ENCODE data around the gene CDH13.

- TF ChIP-seq, protein P1, sequence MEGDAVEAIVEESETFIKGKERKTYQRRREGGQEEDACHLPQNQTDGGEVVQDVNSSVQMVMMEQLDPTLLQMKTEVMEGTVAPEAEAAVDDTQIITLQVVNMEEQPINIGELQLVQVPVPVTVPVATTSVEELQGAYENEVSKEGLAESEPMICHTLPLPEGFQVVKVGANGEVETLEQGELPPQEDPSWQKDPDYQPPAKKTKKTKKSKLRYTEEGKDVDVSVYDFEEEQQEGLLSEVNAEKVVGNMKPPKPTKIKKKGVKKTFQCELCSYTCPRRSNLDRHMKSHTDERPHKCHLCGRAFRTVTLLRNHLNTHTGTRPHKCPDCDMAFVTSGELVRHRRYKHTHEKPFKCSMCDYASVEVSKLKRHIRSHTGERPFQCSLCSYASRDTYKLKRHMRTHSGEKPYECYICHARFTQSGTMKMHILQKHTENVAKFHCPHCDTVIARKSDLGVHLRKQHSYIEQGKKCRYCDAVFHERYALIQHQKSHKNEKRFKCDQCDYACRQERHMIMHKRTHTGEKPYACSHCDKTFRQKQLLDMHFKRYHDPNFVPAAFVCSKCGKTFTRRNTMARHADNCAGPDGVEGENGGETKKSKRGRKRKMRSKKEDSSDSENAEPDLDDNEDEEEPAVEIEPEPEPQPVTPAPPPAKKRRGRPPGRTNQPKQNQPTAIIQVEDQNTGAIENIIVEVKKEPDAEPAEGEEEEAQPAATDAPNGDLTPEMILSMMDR (conservative IDR thresholded peaks at IDR 0.05), result no peak
- no peak for TF ChIP-seq ZFX (IDR thresholded peaks at IDR 0.05)
These were observed 39.5 kb upstream of the CDH13 start for GRCh38 chr16:82587289-82587688.
